Breast epithelium (tissue), 3 donors: ENCODE measurements around the gene GINS3.

Experiments
- POLR2A ChIP-seq: fragments of 450-650 bp; IDR thresholded peaks from one replicate; pipeline ENCODE4 v1.6.1; 2016; ENCODE audit warnings: antibody characterized with exemption, mild to moderate bottlenecking, moderate library complexity
- TF ChIP-seq, protein P1 (sequence below), 3 donors: fragments of 450-650 bp; IDR thresholded peaks; one replicate each; pipeline ENCODE4 v1.5.1; 2016 to 2017; ENCODE audit warnings: antibody characterized with exemption in 3 of 3, mild to moderate bottlenecking in 3 of 3, moderate library complexity in 3 of 3

DNA sequence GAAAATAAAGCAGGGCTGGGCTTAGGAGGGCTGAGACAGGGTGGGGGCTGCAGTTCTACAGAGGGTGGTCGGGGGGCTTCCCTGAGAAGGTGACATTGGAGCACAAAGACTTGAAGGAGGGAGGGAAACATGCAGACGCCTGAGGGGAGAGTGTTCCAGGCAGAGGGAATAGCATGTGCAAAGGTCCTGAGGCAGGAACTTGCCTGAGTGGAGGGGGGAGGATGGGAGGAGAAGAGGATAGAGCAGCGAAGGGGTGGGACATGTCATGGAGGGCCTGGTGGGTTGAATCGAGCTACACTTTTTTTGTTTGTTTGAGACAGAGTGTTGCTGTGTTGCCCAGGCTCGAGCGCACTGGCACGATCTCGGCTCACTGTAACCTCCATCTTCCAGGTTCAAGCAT is 33.0 kb downstream of the GINS3 start:
- TF ChIP-seq, protein P1, sequence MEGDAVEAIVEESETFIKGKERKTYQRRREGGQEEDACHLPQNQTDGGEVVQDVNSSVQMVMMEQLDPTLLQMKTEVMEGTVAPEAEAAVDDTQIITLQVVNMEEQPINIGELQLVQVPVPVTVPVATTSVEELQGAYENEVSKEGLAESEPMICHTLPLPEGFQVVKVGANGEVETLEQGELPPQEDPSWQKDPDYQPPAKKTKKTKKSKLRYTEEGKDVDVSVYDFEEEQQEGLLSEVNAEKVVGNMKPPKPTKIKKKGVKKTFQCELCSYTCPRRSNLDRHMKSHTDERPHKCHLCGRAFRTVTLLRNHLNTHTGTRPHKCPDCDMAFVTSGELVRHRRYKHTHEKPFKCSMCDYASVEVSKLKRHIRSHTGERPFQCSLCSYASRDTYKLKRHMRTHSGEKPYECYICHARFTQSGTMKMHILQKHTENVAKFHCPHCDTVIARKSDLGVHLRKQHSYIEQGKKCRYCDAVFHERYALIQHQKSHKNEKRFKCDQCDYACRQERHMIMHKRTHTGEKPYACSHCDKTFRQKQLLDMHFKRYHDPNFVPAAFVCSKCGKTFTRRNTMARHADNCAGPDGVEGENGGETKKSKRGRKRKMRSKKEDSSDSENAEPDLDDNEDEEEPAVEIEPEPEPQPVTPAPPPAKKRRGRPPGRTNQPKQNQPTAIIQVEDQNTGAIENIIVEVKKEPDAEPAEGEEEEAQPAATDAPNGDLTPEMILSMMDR (IDR thresholded peaks at IDR 0.05), result no peak
- TF ChIP-seq POLR2A, result no peak
